ENCODE data around the gene SHISA7.
A peak's percentile ranks its signal among the peaks of the same experiment; 100 is the strongest.

Gene SHISA7

DNA sequence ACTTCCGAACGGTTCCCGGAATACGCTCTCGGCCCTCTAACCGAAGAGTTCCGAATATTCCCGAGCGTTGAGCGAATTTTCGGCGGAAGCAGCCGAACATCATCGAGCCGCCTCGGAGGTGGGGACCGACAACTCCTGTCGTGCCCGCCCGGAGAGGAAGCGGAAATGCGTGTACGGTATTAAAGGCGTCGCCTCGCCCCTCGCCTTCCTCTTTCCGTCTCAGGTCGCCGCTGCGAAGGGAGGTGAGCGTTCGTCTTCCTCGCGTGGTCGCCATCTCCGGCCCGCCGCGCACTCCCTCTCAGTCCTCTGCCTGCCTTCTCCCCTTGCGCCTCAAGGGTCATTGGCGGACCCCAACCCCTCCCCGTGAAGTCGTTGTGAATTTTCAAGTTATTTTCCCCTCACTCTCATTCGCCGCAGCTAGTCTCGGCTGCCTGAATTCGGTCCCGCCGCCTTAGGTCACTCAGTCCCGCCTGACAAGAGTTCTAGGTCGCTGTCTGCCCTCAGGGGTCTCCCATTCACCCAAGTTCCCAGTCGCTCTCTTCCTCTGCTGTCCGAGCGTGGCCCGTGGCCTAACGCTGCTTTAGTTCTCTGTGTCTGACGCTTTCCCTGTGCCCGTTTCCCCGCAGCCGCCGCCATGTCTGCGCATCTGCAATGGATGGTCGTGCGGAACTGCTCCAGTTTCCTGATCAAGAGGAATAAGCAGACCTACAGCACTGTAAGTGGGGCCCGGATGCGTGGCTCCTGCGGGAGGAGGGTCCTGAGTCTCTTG, 57.2 kb downstream of the SHISA7 start, which contains the start of gene RPL28:
RPL28 (plus strand) TSS at position 209 of the 769 bp plus-strand sequence; CDS start at position 635, 426 bp downstream.
- DNase-seq, result peak; percentile 97 to 98

DNA sequence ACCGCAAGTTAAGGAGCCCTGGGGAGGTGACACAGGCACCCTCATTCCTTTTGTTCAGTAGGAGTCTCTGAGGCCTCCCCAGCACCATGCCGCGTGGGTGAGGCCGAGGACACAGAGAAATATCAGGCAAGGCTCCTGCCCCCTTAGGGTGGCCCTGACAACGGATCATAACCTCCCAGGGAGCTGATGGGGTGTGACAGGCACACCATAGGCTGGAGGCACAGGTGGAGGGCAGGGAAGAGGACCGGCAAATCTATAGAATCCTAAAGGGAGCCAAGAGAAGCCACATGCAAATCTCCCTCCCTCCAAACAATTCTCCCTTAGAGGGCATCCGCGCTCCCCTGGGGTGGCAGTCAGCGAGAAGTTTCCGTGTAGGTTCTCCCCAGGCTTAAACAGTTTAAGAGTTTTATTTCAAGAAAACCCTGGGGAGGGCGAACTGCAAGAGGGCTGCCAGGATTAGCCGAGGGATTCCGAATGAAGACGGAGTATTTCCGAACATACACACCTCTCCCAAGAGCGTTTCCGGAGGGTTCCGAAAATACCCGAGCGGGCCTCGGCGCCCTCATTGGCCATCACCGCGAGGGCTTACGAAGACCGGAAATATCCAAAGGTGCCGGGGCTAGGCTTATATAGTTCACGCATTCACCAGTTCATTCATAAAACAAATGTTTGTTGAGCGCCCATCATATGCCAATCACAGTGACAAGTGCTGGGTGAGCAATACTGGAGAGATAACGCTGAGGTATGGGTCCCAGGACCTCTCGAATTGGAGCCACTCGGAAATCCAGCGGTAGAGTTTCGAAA, 58.0 kb downstream of the SHISA7 start:
- DNase-seq, result peak; percentile 94 to 95

DNA sequence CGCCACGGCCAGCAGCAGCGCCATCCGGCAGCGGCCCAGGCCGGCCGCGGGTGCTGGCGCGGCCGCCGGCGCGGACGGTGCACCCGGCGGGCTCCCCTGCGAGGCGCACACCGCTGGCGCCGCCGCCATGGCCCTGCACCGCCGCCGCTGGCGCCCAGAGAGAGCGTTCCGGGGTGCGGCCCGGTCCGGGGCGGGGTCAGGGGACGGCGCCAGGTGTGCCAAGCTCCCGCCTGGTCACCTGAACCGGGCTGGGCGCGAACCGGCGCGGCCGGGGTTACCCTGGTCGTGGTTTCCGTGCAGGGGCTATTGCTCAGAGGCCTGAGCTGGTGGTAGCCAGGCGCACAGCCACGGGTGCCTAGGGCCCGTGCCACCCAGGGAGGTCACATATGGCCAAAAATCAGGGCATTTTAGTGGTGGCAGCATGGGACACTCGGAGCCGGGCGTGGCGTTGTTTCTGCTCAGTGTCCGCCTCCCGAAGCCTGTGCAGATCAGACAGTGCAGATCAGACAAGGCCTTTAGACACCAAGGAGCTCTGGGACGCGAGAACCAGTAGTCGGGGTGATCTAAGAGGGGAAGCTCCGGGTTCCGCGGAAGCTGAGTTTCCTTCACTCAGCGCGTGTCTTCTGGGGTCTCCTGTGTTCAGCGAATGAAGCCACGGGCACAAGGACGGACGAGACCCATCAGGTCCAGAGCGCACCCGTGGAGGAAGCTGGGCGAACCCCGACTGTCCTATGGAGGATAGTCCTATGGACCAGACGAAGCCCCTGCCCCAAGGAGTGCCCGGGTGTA, 58.8 kb downstream of the SHISA7 start, which contains the start of gene TMEM238:
TMEM238 (minus strand) TSS at position 162 of the 789 bp plus-strand sequence; CDS start at position 129, 33 bp downstream.
- peak in 1 of 2 donors; percentile 47 for DNase-seq

DNA sequence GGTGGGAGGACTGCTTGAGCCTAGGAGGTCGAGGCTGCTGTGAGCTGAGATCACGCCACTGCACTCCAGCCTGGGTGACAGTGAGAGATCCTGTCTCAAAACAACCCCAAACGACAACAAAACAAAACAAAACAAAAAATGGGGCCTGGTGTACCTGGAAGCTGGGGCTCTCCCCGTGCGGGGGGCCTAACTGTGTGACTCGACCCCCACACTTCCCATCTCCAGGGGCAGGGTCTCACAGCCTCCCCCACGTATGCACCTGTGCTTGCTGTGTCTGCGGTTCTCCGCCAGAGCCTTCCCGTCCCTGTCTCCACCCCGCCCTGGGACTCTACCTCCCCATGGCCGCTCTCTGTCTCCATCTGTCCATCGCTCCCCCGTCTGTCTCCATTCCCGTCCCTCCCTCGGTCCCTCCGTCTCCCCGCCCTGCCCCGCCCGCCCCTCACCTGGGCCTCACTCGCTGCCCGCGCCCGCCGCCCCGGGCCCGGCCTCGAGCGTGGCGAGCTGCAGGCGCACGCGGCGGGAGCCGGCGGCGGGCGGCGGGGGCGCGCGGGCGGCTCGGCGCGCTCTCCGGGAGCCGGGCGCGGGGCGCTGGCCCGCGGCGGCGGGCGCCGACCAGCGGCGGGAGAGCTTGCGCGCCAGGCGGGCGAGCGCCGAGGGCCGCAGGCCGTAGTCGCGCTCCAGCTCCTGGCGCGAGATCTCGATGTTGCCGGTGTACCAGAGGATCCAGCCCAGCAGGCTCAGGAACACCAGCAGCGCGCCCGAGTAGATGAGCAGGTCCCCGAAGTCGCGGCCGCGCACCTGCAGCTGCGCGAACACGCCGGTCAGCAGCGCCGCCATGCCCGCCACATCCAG, 59.6 kb downstream of the SHISA7 start:
- peak; percentile 36 to 41 for DNase-seq

DNA sequence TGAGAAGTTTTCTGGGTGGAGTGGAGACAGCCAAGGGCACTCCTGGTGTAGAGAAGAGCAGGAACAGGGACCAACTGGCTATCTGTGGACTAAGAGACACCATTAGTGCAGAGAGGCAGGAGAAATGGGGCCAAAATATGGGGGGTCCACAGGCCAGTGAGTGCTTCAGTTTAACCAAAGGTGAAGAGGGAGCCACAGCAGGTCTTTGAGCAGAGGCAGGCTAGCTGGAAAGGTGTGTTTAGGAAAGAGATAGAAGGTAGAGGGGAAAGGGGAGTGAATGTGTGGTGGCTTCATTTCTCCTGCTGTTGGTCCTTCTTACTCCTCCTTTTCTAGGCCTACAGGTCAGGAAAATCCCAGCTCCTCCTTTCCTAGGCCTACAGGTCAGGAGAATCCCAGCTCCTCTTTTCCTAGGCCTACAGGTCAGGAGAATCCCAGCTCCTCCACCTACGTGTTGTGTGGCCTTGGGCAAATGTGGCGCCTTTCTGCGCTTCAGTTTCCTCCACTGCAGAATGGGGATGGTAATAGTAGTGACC, 60.5 kb downstream of the SHISA7 start:
- no peak for DNase-seq

DNA sequence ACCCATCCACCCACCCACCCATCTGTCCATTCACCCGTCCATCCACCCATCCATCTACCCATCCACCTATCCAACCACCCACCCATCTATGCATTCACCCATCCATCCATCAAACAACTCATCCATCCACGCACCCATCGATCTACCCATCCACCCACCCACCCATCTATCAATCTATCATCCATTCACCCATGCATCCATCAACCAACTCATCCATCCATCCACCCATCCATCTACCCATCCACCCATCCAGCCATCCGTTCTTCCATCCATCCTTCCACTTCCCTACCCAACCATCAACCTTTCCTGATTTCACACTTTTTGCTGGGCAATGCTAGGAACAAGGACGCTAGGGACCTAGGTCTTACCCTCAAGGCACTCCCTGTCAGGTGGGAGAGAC, 61.1 kb downstream of the SHISA7 start:
- DNase-seq, result no peak

DNA sequence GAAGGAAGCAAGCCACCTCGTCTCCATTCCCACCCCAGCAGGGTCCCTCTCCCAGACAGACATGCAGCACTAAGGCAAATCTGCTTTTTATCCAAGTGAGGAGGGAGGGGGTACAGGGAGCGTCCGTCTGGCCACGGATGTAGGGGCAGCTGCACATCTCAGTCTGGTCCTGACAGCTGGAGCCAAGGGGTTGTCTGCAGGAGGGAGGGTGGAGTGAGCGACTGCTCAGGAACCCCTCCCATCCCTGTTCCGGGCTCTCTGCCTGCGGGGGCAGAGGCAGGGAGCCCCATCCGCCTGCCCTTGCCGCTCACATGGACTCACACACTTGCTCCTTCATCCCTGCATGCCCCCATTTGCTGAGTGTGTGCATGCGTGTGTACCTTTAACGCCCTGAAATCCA, 63.9 kb downstream of the SHISA7 start:
- DNase-seq, result no peak

Data from stimulated activated CD4-positive, alpha-beta T cell treated with anti-CD3 and anti-CD28 coated beads, Interleukin-2, amount 100 ng/mL, for 48 hours (primary cell).